Measurements from ENCODE around the gene ESPN.
"Not testable (repeated sequence)": the region's sequence is repeated elsewhere in the genome, so short reads cannot be mapped to it uniquely, and the experiment has no call there.

Gene ESPN

GRCh38 chr1:6424000-6424565, 493 bp upstream of the ESPN start:
- TF ChIP-seq ZFX (IDR thresholded peaks at IDR 0.05; ENCODE audit: borderline replicate concordance): no peak
- no peak for TF ChIP-seq CTCF (IDR thresholded peaks at IDR 0.05)
- H3K27ac ChIP-seq: no peak overlapping the region

- TF ChIP-seq CTCF (IDR thresholded peaks at IDR 0.05) (no peak), ZFX (IDR thresholded peaks at IDR 0.05; ENCODE audit: borderline replicate concordance) (no peak)
These were observed 1.1 kb downstream of the ESPN start for GRCh38 chr1:6425658-6426057.

GRCh38 chr1:6426277-6426971, 1.8 kb downstream of the ESPN start:
- H3K27ac ChIP-seq: no peak overlapping the region
- TF ChIP-seq CTCF (IDR thresholded peaks at IDR 0.05): no peak
- no peak for TF ChIP-seq ZFX (IDR thresholded peaks at IDR 0.05; ENCODE audit: borderline replicate concordance)

More at GRCh38 chr1:6425658-6426057, 1.1 kb downstream of the ESPN start:
- no peak overlapping the region for H3K27ac ChIP-seq

GRCh38 chr1:6426972-6427350, 2.4 kb downstream of the ESPN start:
- no peak for TF ChIP-seq ZFX (IDR thresholded peaks at IDR 0.05; ENCODE audit: borderline replicate concordance)
- no peak for TF ChIP-seq CTCF (IDR thresholded peaks at IDR 0.05)
- H3K27ac ChIP-seq: no peak overlapping the region

GRCh38 chr1:6427441-6428390, 3.1 kb downstream of the ESPN start:
- peak overlapping the region; percentile 46; the same call in 1 of the 2 replicates for H3K27ac ChIP-seq
- TF ChIP-seq ZFX (IDR thresholded peaks at IDR 0.05; ENCODE audit: borderline replicate concordance) (no peak), CTCF (IDR thresholded peaks at IDR 0.05) (no peak)

GRCh38 chr1:6428453-6428852, 3.9 kb downstream of the ESPN start:
- 0 out of 2 replicates have a peak overlapping the region, but pooled peaks have one; percentile 46 for H3K27ac ChIP-seq

GRCh38 chr1:6429660-6430411, 5.3 kb downstream of the ESPN start:
- not testable (repeated sequence) for H3K27ac ChIP-seq

GRCh38 chr1:6431645-6432579, 7.3 kb downstream of the ESPN start:
- not testable (repeated sequence) for H3K27ac ChIP-seq

Data from 22Rv1 (cell line).